PC-9 (cell line): ENCODE measurements around the gene TTC32. TPM values are rescaled to one million over a fixed set of nuclear protein-coding genes. Genes with fewer than 3 reads are reported as not detected.
A peak's percentile ranks its signal among the peaks of the same experiment; 100 is the strongest.

Experiments
- BruUV-seq: library from RNA; stranded (reverse); fragments of 400-500 nt; replicated peaks from 2 replicates; lab custom pipeline; 2021; lab: Mats Ljungman, UMichigan
- CTCF ChIA-PET: fragments of 300-600 bp; sonication (Branson Sonifier 250); formaldehyde crosslinking; loops from one replicate; lab custom pipeline; 2022; ENCODE audit warnings: antibody characterized with exemption; lab: Charles Lee
- POLR2A ChIA-PET: fragments of 300-600 bp; sonication (Branson Sonifier 250); formaldehyde crosslinking; loops from one replicate; lab custom pipeline; 2022; ENCODE audit warnings: antibody characterized with exemption; ENCODE audit not compliant: unreplicated experiment; lab: Charles Lee
- DNase-seq, 2 experiments: peaks; one replicate each; pipeline versions ENCODE4 v3.0.0 to v3.0.0-alpha.2; 2015 to 2022; ENCODE audit warnings: mixed read lengths in 1 of 2
- H2AFZ ChIP-seq: fragments of 200-600 bp; sonication (generic); 2 replicates; pipeline ENCODE4 v1.8.1; 2017; ENCODE audit warnings: antibody characterized with exemption
- H3F3A ChIP-seq: fragments of 200-600 bp; sonication (generic); 2 replicates; pipeline ENCODE4 v1.8.1; 2017; ENCODE audit warnings: antibody characterized with exemption, mild to moderate bottlenecking, low read depth; ENCODE audit not compliant: insufficient read depth
- H3K27ac ChIP-seq: fragments of 200-600 bp; sonication (generic); 2 replicates; pipeline ENCODE4 v1.6.1; 2016; ENCODE audit warnings: mixed run types
- H3K27me3 ChIP-seq: fragments of 200-600 bp; sonication (generic); 2 replicates; pipeline ENCODE4 v1.6.1; 2016; ENCODE audit warnings: low read depth, mixed run types; ENCODE audit not compliant: insufficient read depth
- H3K36me3 ChIP-seq: fragments of 200-600 bp; sonication (generic); 2 replicates; pipeline ENCODE4 v1.6.1; 2016; ENCODE audit warnings: low read depth, mixed run types
- H3K4me1 ChIP-seq: fragments of 200-600 bp; sonication (generic); replicated peaks from 2 replicates; pipeline ENCODE4 v1.6.1; 2016; ENCODE audit warnings: mixed run types; ENCODE audit not compliant: insufficient read depth
- H3K4me2 ChIP-seq: fragments of 200-600 bp; sonication (generic); 2 replicates; pipeline ENCODE4 v1.6.1; 2017; ENCODE audit warnings: mixed run types
- H3K4me3 ChIP-seq: fragments of 200-600 bp; sonication (generic); 2 replicates; pipeline ENCODE4 v1.6.1; 2016; ENCODE audit warnings: mixed run types
- H3K79me2 ChIP-seq: fragments of 200-600 bp; sonication (generic); 2 replicates; pipeline ENCODE4 v1.6.1; 2017; ENCODE audit warnings: low read depth, mixed run types
- H3K9me2 ChIP-seq: fragments of 200-600 bp; sonication (generic); 2 replicates; pipeline ENCODE4 v1.8.1; 2017; ENCODE audit warnings: mild to moderate bottlenecking; ENCODE audit not compliant: insufficient read depth
- H3K9me3 ChIP-seq: fragments of 200-600 bp; sonication (generic); 2 replicates; pipeline ENCODE4 v1.8.1; 2016; ENCODE audit warnings: low read depth; ENCODE audit not compliant: insufficient read depth
- H4K20me1 ChIP-seq: fragments of 200-600 bp; sonication (generic); 2 replicates; pipeline ENCODE4 v1.8.1; 2017; ENCODE audit not compliant: insufficient read depth
- EZH2 ChIP-seq: fragments of 200-600 bp; sonication (generic); IDR thresholded peaks from 2 replicates; pipeline ENCODE4 v1.8.0; 2017; ENCODE audit warnings: antibody characterized with exemption, low read depth
- intact Hi-C: fragments of 100-400 bp; cut with micrococcal nuclease; formaldehyde crosslinking; loops from one replicate; pipeline ENCODE4 v1.10.0; 2022; ENCODE audit not compliant: unreplicated experiment
- total RNA-seq: library from RNA; stranded (reverse); gene quantifications from 2 replicates; pipeline ENCODE4 v1.2.3, GENCODE V29; 2021
- TF ChIP-seq, protein P1 (sequence below): fragments of 200-600 bp; sonication (generic); conservative IDR thresholded peaks from 2 replicates; pipeline ENCODE4 v1.6.1; 2017; ENCODE audit warnings: mixed run types, antibody characterized with exemption, mild to moderate bottlenecking, moderate library complexity

TTC32 gene
- total RNA-seq, 1 experiment from 2014 or later = 36.2 TPM

DNA sequence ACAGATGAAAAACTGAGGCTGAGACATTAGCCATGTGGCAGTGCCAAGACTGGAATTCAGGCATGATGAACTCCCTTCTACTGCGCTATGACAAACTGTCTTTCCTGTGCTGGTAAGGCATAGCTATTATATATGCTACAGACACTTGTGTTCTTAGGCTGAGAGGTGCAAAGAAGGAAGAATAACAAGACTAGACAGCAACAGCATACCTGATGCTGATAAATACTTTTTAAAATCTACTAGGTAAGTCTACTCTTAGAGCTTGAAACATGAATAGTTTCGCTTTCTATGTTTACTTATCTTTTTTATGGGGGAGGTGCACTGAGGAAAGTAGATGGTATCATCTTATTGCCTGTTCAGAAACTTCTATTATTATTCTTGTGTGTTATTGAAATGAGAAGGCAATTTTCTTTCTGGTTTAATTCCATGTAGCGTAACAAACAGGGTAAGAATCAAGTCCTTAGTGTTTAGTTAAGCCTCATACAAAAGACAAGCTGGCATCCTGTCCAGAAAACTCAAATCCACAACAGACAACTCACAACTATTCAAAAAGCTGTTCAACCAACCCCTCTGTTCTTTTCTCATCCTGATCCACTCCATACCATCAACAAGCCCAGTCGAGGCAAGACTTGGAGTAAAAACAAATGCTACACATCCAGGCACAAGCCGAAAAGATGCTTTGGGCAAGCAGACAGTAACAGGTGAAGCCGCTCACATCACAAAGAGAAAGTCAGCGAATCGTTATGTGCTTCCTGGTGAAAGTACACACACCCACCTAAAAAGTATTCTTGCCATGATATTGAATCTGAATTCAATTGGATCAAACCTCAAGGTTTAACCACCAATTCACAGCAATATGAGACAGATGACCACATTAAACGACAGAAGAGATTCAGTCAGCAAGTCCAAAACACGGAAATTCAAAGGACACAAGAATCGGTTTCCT, 1.5 kb downstream of the TTC32 start:
- BruUV-seq = TSS peak; percentile 61
- Histone ChIP-seq H3K27me3 (no peaks in the 10 kb centered on the region), H4K20me1 (no peaks in the 10 kb centered on the region), H3K4me1 (peaks cover 41% of the 10 kb centered on the region), H3K4me2 (peak overlapping the region; percentile 88), H3F3A (peaks cover 8% of the 10 kb centered on the region), H3K4me3 (peak overlapping the region; percentile 74), H2AFZ (peak overlapping the region; percentile 88), H3K9me2 (no peaks in the 10 kb centered on the region), H3K27ac (peak overlapping the region; percentile 88), H3K36me3 (0 out of 2 replicates have a peak, but pooled peaks cover 10% of the 10 kb centered on the region), H3K9me3 (no peaks in the 10 kb centered on the region), H3K79me2 (peaks cover 56% of the 10 kb centered on the region)
- POLR2A ChIA-PET = interaction anchor here (0.7 kb wide), 1 partner anchor 9 kb away, joined by 3 read pairs; no protein-coding TSS in a partner anchor
- CTCF ChIA-PET = interaction anchor here (0.6 kb wide), 1 partner anchor 148 kb away, joined by 3 read pairs; no protein-coding TSS in a partner anchor
- DNase-seq = peak in 1 of 2 experiments; percentile 47
- intact Hi-C loops = loop anchor here (5.0 kb wide), 1 partner anchor 57 kb away; no protein-coding TSS in a partner anchor
- TF ChIP-seq, protein P1, sequence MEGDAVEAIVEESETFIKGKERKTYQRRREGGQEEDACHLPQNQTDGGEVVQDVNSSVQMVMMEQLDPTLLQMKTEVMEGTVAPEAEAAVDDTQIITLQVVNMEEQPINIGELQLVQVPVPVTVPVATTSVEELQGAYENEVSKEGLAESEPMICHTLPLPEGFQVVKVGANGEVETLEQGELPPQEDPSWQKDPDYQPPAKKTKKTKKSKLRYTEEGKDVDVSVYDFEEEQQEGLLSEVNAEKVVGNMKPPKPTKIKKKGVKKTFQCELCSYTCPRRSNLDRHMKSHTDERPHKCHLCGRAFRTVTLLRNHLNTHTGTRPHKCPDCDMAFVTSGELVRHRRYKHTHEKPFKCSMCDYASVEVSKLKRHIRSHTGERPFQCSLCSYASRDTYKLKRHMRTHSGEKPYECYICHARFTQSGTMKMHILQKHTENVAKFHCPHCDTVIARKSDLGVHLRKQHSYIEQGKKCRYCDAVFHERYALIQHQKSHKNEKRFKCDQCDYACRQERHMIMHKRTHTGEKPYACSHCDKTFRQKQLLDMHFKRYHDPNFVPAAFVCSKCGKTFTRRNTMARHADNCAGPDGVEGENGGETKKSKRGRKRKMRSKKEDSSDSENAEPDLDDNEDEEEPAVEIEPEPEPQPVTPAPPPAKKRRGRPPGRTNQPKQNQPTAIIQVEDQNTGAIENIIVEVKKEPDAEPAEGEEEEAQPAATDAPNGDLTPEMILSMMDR = no peak
- no peak for TF ChIP-seq EZH2

DNA sequence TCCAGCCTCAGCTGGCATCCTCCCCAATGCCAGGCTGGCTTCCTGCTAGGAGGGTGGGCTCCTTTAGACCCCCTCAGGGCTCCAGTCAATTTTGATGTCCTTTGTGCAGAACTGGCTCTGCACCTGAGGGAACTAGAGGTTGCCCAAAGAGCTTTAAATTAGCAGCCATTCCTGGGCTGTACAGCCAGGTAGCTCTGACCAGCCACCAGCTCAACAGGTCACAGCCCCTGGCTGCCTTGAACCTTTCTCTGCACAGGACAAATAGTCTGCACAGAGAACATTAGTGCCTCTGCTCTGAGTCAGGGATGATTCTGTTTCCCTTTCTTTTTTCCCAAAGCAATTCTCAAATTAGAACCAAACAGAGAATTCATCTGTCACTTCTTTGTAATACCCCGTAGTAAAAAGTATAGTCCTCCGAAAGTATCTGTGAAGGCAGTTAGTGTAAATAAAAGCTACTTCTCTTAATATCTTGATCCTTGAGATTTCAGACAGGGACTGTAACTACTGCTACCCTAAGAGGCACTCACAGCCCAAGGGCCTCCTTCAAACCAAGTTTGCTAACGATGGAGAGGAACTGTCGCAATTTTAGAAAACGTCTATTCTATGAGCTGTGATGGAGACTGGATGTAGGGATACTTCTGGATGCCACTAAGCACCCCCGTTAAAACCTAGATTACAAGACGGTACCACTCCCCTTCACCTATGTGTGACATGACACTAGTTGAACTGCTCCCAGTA, 3.0 kb downstream of the TTC32 start:
- intact Hi-C loops = no loop called here
- peaks cover 8% of the 10 kb centered on the region for H3F3A ChIP-seq
- ChIA-PET CTCF (interaction anchor here (0.6 kb wide), 1 partner anchor 748 kb away, joined by 3 read pairs; no protein-coding TSS in a partner anchor), POLR2A (no interaction called here)
- no peaks in the 10 kb centered on the region for H3K27me3 ChIP-seq
- peak overlapping the region; percentile 26 for H3K4me2 ChIP-seq
- no peaks in the 10 kb centered on the region; the same call in 1 of the 2 replicates for H4K20me1 ChIP-seq
- no peak overlapping the region for H3K27ac ChIP-seq
- H3K9me3 ChIP-seq = no peaks in the 10 kb centered on the region
- peaks cover 41% of the 10 kb centered on the region for H3K4me1 ChIP-seq
- no peaks in the 10 kb centered on the region for H3K9me2 ChIP-seq
- 0 out of 2 replicates have a peak, but pooled peaks cover 10% of the 10 kb centered on the region for H3K36me3 ChIP-seq
- no peak overlapping the region; the same call in 1 of the 2 replicates for H3K4me3 ChIP-seq
- no peak for DNase-seq
- TF ChIP-seq EZH2 = no peak
- TF ChIP-seq, protein P1 = no peak
- no TSS peak for BruUV-seq
- H3K79me2 ChIP-seq = peaks cover 56% of the 10 kb centered on the region
- H2AFZ ChIP-seq = no peak overlapping the region
